Suprapubic skin (tissue), 4 donors: ENCODE measurements around the gene AP4S1.

Experiments
- EP300 ChIP-seq: sonication (generic); formaldehyde crosslinking; IDR thresholded peaks from one replicate; pipeline ENCODE4 v1.6.1; 2017; ENCODE audit warnings: antibody characterized with exemption
- POLR2A ChIP-seq, 2 donors: fragments of 450-650 bp; IDR thresholded peaks; one replicate each; pipeline ENCODE4 v1.6.1; 2017; ENCODE audit warnings: antibody characterized with exemption in 2 of 2, mild to moderate bottlenecking in 2 of 2, moderate library complexity in 2 of 2
- POLR2AphosphoS5 ChIP-seq, 3 donors: sonication (generic); formaldehyde crosslinking; IDR thresholded peaks; one replicate each; pipeline ENCODE4 v1.6.1; 2017; ENCODE audit warnings: antibody characterized with exemption in 3 of 3
- TF ChIP-seq, protein P1 (sequence below), 2 donors: fragments of 200-600 bp in 1 of 2; fragments of 450-650 bp in 1 of 2; sonication (generic) in 1 of 2; IDR thresholded peaks; one replicate each; pipeline ENCODE4 v1.5.1; 2016 to 2019; ENCODE audit warnings: antibody characterized with exemption in 2 of 2, mild to moderate bottlenecking in 1 of 2, moderate library complexity in 1 of 2

DNA sequence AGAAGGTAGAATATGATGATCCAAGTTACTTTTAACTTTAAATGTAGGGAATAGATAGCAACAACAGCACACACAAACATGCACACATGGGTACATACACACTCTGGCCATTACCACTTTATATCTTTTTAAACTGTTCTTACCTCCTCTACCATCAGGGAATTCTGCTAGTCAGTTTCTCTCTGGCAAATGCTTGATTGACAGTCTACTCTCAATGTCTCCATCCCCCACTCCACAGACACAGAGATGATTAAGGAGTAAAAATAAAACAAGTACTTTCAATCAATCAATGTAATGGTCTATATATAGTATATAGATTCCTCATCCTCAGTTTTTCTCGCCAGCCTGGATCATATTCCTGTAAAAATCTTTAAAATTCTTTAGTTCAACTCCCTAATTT is 16.9 kb downstream of the AP4S1 start:
- TF ChIP-seq POLR2A (IDR thresholded peaks at IDR 0.05) (no peak), EP300 (no peak), POLR2AphosphoS5 (IDR thresholded peaks at IDR 0.05) (no peak)
- TF ChIP-seq, protein P1, sequence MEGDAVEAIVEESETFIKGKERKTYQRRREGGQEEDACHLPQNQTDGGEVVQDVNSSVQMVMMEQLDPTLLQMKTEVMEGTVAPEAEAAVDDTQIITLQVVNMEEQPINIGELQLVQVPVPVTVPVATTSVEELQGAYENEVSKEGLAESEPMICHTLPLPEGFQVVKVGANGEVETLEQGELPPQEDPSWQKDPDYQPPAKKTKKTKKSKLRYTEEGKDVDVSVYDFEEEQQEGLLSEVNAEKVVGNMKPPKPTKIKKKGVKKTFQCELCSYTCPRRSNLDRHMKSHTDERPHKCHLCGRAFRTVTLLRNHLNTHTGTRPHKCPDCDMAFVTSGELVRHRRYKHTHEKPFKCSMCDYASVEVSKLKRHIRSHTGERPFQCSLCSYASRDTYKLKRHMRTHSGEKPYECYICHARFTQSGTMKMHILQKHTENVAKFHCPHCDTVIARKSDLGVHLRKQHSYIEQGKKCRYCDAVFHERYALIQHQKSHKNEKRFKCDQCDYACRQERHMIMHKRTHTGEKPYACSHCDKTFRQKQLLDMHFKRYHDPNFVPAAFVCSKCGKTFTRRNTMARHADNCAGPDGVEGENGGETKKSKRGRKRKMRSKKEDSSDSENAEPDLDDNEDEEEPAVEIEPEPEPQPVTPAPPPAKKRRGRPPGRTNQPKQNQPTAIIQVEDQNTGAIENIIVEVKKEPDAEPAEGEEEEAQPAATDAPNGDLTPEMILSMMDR (IDR thresholded peaks at IDR 0.05): no peak
